Measurements from ENCODE around the gene DRC1. TPM values are rescaled to one million over a fixed set of nuclear protein-coding genes. Genes with fewer than 3 reads are reported as not detected.

Gene DRC1
- total RNA-seq, 1 experiment from 2014 or later: not detected

DNA sequence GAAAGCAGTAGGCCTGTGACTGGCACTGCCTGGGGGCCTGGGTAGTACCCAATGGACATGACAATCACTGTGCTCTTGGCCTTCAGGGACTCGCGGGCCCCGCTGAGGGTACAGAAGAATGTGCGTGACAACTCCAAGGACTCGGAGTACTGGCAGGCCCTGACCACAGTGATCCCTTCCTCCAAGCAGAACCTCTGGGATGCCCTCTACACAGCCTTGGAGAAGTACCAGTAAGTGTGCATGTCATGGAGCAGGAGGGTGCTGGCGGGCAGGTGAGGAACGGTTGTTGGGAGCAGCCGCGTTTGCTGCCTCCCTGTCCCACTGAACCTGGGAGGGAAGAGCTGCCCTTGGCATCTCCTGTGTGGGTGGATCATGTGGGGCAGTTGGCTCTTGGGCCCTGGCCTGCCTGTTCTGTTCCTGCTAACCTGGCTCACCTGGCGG, 52.9 kb downstream of the DRC1 start:
- WGBS (ENCODE audit: extremely low coverage, insufficient read length, low lambda C conversion rate): no CpG with 5 or more reads among the region's 10 CpGs
- no peaks in the 10 kb centered on the region; the same call in none of the 2 replicates for H3K27me3 Mint-ChIP-seq (ENCODE audit: low read depth)

More for the DNA sequence above, 52.9 kb downstream of the DRC1 start:
- Histone ChIP-seq H3K27ac (ENCODE audit: insufficient read length, low read depth, low read length) (no peak overlapping the region), H3K4me2 (ENCODE audit: insufficient read depth, insufficient read length, low read length) (no peak overlapping the region), H3K4ac (ENCODE audit: low read depth, low read length) (no peak overlapping the region), H4K20me1 (ENCODE audit: control insufficient read depth, insufficient read depth, insufficient read length) (no peaks in the 10 kb centered on the region), H2BK120ac (ENCODE audit: low read depth, low read length, poor library complexity, severe bottlenecking) (no peak overlapping the region), H3K23ac (ENCODE audit: insufficient read length, low read depth, low read length) (no peak overlapping the region), H2BK20ac (ENCODE audit: low read depth, low read length, poor library complexity, severe bottlenecking) (no peak overlapping the region), H2AFZ (ENCODE audit: low read length) (no peak overlapping the region), H2BK12ac (ENCODE audit: insufficient read length, low read depth, low read length) (no peak overlapping the region), H4K5ac (ENCODE audit: insufficient read length, low read depth, low read length) (no peak overlapping the region), H3K4me1 (ENCODE audit: insufficient read depth, low read length) (no peaks in the 10 kb centered on the region), H2BK15ac (ENCODE audit: low read depth, low read length) (no peak overlapping the region), H3K56ac (ENCODE audit: insufficient read length, low read depth, low read length) (no peak overlapping the region), H4K91ac (ENCODE audit: insufficient read length, low read depth, low read length) (no peak overlapping the region), H2BK5ac (ENCODE audit: insufficient read length, low read length) (no peak overlapping the region), H2AK5ac (ENCODE audit: insufficient read length, low read length) (no peak overlapping the region), H3K79me1 (ENCODE audit: insufficient read depth, low read depth, low read length, poor library complexity, severe bottlenecking) (no peaks in the 10 kb centered on the region), H4K8ac (replicated peaks; ENCODE audit: insufficient read length, low read depth, low read length) (no peak overlapping the region), H3K9me3 (ENCODE audit: control insufficient read depth, low read depth, low read length) (no peaks in the 10 kb centered on the region), H3K18ac (ENCODE audit: insufficient read length, low read depth, low read length) (no peak overlapping the region), H3K14ac (ENCODE audit: insufficient read depth, low read length) (no peak overlapping the region), H3K79me2 (ENCODE audit: insufficient read depth, low read length) (no peaks in the 10 kb centered on the region), H3T11ph (ENCODE audit: low read length) (no peak overlapping the region), H3K9ac (ENCODE audit: extremely low read depth, insufficient read length, low read length) (no peak overlapping the region), H3K23me2 (ENCODE audit: insufficient read length, low read depth, low read length, poor library complexity, severe bottlenecking) (no peaks in the 10 kb centered on the region), H3K27me3 (ENCODE audit: insufficient read depth, low read length) (no peaks in the 10 kb centered on the region)
- peaks cover 12 to 15% of the 10 kb centered on the region in 2 experiments; a peak in 2 of 4 replicates for H3K4me1 Mint-ChIP-seq
- peaks cover 0 to 3% of the 10 kb centered on the region in 2 experiments; a peak in 1 of 5 replicates for H3K9me3 Mint-ChIP-seq
- H3K27ac Mint-ChIP-seq: no peak overlapping the region; a peak in 1 of 7 replicates
- DNase-seq: no peak
- no peaks in the 10 kb centered on the region for H3K36me3 Mint-ChIP-seq (ENCODE audit: insufficient read depth in 1 of 3, low read depth in 3 of 3)
- peak overlapping the region in 1 of 2 experiments; percentile 39; a peak in 1 of 5 replicates for H3K4me3 Mint-ChIP-seq
- TF ChIP-seq, protein P1, sequence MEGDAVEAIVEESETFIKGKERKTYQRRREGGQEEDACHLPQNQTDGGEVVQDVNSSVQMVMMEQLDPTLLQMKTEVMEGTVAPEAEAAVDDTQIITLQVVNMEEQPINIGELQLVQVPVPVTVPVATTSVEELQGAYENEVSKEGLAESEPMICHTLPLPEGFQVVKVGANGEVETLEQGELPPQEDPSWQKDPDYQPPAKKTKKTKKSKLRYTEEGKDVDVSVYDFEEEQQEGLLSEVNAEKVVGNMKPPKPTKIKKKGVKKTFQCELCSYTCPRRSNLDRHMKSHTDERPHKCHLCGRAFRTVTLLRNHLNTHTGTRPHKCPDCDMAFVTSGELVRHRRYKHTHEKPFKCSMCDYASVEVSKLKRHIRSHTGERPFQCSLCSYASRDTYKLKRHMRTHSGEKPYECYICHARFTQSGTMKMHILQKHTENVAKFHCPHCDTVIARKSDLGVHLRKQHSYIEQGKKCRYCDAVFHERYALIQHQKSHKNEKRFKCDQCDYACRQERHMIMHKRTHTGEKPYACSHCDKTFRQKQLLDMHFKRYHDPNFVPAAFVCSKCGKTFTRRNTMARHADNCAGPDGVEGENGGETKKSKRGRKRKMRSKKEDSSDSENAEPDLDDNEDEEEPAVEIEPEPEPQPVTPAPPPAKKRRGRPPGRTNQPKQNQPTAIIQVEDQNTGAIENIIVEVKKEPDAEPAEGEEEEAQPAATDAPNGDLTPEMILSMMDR (conservative IDR thresholded peaks at IDR 0.05): no peak
